GM18858 (cell line): ENCODE measurements around the gene POLR3A.

Source experiments
- ATAC-seq: cut with Tn5 transposase; IDR thresholded peaks from one replicate; pipeline ENCODE4 v1.9.1; 2021; ENCODE audit not compliant: unreplicated experiment

Gene POLR3A

DNA sequence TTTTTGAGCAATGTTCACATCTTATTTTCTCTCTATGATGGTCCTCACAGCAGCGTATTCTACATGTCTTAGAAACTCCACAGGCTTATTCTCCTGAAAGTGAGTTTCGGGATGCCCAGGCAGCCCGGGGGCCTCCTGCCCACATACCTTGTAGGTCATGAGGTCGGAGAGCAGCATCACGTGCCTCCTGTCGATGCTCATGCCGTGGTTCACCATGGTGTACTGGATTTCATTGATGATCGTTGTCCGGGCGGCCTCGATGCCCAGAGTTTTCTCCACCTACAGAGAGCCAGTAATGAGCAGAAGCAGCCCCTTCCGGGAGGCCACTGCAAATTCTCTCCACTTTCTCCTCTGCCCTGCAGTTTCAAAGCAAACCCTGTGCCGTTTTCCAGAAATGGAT, 48.0 kb downstream of the POLR3A start:
- ATAC-seq = no peak

DNA sequence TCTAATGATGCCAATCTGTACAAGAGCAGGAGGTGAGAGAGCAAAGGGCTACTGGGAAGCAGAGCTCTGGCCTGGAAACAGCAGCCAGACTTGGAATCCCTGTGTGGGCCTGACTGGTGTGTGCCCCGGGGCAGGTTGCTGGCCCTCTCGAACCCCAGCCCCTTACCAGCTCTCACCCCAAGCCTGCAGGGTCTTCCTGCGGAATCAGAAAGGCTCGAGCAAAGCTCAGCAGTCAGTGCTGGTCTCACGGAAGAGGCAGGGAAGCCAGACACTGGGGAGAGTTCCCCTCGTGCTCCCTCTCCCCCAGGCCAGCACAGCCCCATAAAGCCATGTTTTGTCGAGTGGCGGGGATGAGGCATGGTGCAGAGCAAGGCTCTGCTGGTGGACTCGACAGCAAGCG, 50.1 kb downstream of the POLR3A start:
- no peak for ATAC-seq

DNA sequence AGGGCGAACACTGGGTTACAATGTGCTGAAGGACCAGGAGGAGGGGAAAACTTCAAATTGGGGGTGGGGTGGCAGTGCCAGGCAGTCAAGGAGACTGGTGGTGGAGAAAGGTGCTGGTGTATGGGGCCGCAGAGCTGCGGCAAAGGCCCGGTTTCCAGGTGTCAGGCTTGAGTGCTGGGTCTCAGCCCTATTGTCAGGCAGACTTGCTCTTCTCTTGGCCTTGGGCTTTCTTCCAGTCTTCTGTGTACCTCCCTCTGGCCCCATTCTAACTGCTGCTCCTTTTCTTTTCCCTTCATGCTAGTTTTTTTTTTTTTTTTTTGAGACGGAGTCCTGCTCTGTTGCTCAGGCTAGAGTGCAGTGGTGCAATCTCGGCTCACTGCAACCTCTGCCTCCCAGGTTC, 51.0 kb downstream of the POLR3A start:
- ATAC-seq = no peak

DNA sequence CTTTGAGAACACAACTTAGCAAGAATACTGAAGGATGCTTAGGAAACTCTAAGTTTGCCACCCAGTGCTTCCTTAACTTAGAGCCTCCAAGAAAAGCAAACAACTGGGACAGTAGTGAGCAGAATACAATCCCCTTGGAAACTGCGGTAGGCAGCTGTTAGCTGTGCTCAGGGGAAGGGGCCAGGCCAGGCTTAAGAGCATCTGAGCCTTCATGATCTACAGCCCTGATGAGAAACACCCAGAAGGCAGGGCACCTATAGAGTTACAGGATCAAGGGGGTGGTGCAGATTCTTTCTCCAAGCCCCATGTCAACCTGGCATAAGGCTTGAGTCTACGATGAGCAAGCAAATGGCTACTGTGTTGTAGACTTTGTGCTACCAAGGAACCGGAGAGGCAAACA, 51.4 kb downstream of the POLR3A start:
- no peak for ATAC-seq

DNA sequence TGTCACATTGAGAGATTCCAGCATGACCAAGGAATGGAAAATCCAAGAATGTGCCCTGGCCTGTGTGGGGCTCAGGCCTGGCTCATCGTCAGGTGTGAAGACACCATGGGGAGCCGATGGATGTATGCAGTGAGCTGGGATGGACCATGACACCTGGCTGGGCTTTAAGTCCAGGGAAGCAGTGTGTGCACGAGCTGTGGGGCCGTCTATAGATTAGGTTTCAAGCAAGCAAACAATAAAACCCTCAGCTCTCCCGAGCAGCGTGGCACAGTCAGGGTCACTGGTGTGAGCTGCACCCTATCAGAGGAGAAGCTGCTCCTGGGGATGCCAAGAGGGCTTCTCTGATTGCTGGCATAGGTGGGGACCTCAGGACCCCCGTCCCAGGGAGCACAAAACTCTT, 52.3 kb downstream of the POLR3A start:
- no peak for ATAC-seq

DNA sequence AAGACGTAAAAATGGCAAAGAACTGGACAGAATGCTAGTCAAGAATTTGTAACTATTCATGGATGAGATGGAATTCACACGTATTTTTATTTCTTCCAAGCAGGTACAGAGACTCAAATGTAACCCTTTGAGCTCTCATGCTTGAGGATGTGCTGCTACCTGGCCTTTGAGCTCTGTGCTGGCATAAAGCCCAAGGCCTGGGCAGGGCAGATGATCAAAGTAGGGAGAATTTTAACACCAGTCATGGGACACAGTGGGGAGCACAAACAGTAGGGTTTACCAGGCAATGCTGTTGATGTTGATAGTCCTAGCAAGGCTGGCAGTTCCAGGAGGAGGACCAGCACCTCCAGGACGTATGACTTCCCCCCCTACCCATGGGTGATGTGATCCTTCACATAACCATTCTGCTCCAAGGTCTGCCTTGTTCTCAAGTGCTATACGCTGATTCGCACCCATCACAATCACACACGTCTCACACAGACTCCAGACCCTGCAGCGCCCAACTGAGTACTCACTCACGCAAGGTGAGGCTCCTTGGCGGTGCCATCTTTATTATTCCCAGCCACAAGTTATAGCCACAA, 54.1 kb downstream of the POLR3A start:
- no peak for ATAC-seq

DNA sequence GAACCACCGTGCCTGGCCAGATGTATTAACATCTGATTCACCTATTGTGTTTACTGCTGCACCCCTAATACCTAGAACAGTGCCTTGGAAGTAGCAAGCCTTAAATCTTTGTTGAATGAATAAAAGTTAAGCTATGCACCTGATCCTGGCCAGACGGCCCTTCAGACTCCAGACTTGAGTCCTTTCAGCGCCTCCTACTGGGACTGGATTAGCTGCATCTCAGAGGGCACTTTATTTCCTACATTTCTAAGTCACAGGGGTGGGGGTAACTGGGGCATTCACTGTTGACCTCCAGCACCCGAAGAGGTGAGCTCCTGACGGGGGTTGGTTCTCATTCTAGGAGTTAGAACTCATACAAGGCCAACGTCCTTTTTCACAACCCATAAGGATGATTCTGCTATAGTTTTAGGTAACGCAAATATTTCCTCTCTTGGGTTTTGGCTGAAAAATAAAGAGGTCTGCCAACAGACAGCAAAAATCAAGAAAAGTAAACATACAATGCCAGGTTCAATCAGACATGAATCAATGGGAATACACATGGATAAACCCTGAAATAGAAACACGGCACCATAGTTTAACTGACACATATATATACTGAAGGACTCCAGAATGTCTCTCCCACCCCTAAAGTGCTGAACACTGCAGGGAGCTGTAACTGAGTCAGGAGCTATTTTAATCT, 54.8 kb downstream of the POLR3A start:
- ATAC-seq = no peak

DNA sequence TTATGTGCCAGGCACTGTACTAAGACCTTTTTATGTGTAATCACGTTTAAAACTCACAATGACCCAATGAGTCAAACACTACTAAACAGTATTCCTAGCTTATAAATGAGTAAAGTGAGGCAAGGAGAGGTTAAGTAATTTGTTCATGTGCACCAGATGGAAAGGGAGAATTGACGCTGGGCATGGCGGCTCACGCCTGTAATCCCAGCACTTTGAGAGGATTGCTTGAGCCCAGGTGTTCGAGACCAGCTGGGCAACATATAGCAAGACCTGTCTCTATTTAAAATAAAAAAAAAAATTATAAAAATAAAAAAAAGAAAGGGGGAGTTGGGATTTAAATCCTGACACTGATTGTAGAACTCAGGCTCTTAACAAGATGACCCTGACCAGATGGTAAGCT, 56.0 kb downstream of the POLR3A start:
- ATAC-seq = no peak

DNA sequence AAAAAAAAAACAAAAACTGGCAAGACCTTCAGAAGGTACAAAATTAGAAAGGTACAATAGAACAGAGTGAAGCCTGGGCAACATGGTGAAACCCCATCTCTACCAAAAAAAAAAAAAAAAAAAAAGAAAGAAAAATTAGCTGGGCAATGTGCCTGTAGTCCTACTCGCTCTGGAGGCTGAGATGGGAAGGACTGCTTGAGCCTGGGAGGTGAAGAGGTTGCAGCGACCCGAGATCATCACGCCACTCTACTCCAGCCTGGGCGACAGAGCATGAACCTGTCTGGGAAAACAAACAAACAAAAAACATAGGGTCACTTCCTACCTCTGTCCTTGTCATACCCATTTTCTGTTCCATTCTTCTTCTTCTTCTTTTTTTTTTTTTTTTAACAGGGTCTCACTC, 57.2 kb downstream of the POLR3A start:
- ATAC-seq = no peak

DNA sequence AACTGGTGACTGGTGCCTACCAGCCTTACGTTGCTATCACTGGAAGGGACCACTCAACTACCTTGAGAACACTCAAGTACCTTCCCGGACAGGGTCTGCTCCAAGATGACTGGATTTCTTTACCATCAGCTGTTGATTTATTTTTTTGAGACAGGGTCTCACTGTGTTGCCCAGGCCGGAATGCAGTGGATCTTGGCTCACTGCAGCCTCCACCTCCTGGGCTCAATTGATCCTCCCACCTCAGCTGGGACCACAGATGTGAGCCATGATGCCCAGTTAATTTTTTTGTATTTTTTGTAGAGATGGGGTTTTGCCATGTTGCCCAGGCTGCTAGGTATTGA, 57.5 kb downstream of the POLR3A start:
- no peak for ATAC-seq

DNA sequence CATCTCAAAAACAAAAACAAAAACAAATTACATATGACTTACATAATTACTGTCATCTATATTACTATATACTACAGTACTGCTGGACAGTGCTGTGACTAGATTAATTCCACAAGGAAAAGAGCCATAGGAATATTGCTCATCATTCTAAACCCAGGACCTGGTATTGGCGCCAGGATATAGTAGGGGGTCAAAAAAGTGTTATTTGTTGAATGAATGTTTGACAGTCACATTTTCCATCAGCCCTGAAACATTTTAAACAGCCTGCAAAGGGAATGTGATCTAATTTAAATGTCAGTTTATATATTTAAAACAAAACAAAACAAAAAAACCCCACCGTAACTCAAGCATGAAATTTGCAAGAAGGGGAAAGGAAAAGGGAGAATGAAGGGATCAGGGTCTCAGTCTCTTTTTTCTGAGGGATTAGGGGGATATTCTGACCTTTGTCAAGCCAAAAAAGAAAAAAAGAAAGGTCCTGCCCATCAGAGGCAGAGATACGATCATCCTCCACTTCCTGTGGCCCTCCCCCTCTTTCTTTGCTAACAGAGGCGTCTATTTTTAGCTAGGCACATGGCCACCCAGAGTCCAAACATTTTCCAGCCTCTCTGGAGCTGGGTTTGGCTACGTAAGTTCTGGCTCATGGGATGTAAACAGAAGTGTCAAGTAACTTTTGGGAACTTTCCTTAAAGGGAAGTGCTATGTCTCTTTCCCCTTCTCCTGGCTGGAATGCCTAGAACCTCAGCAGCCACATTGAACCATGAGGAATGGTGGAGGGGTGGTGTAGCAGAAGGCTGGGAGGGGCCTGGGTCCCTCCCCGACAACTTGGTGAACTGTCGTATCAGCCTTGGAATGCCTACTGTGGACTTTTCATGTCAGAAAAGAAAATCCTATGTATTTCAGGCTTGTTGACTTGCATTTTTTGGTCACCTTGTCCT, 58.2 kb downstream of the POLR3A start:
- ATAC-seq = no peak

DNA sequence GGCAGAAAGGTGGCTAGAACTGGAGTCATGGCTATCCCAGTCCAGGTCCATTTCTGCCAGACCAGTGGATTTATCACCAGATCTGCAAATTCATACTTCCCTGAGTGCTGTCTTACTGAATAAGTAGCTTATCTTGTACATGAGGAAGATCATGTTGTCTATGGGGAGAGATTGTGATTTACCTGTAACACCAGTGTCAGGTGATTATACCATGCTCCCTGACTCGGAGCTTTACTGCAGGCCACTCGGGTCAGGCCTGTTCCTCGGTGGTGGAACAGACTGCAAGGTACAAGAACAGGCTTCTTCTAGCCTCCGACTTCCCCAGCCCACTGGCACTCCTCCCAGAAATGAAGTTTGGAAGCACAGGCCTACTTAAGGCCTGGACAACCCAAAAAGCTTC, 60.2 kb downstream of the POLR3A start:
- ATAC-seq = no peak

DNA sequence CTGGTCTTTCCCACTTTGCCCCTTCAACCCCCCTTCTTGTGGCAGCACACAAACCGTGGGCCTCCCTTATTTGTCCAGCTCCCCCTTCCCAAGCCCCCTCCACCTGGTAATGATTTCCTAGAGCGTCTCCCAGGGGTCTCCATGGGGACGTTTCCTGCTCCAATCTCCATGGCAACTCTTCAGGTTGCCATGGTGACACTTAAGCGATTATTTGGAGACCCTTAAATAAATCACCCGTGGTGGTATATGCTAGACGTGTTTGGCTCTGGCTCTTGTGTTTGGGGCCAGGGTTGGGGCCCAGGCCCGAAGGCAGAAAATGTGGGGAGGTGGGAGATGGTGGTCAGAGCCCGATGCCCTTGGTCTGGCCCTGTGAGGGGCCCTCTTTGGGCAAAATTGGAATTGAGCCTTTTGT, 61.7 kb downstream of the POLR3A start:
- no peak for ATAC-seq

DNA sequence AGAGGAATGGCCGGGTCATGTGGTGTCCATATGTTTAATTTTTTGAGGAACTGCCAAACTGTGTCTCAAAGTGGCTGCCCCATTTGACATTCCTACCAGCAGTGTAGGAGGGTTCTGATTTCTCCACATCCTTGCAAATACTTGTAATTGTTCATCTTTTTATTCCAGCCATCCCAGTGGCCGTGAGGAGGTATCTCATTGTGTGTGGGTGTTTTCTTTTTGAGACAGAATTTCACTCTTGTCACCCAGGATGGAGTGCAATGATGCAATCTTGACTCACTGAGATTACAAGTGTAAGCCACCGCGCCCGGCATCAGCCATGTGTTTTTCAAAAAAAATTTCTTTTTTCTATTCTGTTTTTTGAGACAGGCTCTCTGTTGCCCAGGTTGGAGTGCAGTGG, 64.0 kb downstream of the POLR3A start:
- ATAC-seq = no peak

DNA sequence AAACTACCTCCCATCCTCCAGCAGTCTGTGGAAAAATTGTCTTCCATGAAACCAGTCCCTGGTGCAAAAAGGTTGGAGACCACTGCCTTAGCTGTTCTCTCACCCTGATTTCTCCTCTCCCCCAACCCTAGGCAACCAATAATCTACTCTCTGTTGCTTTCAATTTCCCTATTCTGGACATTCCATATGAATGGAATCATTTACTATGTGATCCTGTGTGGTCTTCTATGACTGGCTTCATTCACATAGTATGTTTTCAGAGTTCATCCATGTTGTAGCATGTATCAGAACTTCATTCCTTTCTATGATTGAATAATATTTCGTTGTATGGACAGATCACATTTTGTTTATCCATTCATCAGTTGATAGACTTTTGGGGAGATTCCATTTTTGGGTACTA, 64.5 kb downstream of the POLR3A start:
- ATAC-seq = no peak

DNA sequence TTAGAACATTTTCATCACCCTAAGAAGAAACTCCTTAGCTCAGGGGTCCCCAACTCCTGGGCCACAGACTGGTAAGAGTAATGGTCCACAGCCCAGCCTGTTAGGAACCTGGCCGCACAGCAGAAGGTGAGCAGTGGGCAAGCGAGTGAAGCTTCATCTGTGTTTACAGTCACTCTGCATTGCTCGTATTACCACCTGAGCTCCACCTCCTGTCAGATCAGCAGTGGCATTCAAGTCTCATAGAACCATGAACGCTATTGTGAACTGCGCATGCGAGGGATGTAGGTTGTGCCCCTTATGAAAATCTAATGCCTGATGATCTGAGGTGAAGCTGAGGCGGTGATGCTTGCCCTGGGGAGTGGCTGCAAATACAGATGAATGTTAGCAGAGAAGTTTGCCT, 65.4 kb downstream of the POLR3A start:
- no peak for ATAC-seq

DNA sequence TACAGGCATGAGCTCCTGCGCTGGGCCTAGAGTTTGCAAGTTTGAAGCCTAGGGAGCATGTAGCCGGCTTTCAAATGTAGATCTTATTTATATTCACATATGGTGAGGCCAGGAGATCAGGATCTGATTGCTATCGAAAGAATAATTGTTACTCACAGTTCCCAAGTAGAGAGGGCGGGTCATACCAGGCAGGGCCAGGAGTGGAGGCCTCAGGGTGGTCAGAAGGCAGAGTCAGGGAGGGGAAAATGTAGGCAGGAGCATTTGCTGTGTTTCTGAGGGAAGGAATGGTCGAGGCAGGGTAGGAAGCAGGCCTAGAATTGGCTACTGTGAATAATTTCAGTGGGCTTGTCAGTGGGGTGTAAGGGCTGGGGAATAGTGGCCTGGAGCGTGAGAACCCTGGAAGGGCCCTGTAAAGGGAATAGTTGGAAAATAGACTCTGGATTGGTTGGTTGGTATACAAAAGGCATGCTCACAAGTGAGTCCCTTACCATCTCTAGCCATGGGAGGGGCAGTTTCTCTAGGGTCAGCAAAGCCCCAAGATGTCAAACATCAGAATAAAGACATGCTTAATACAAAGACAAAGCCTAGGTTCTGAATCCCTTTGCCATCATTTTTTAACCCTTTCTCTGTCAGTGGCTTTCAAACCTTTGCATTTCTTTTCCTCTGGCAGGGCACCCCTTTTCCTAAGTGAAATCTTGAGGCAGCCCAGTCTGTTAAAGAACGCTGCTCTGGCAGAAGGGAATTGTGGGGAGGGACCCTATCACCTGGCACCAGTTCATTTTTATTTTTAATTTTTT, 66.8 kb downstream of the POLR3A start:
- ATAC-seq = no peak

DNA sequence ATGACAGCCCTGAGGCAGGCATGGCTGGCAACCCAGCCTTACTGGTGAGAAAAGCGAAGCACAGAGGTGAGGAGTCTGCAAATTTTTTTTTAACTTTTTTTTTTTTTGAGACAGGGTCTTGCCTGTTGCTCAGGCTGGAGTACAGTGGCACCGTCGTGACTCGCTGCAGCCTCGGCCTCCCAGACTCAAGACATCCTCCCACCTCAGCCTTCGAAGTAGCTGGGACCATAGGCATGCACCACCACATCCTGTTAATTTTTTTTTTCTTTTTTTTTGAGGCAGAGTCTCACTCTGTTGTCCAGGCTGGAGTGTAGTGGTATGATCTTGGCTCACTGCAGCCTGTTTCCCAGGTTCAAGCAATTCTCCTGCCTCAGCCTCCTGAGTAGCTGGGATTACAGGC, 67.6 kb downstream of the POLR3A start:
- no peak for ATAC-seq

DNA sequence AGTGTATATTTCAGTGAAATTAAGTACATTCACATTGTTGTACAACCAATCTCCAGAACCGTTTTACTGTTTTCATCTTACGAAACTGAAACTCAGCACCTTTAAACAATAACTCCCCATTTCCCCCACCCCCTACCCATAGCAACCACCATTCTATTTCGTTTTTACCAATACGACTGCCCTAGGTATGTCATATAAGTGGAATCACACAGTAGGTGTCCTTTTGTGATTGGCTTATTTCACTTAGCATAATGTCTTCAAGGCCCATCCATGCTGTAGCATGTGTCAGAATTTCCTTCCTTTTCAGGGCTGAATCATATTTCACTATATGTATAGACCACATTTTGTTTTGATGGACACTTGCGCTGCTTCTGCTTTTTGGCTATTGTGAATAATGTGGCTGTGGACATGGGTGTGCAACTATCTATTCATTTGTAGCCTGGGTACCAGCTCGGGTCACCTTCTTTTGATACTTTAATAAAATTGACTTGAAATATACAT, 68.4 kb downstream of the POLR3A start:
- ATAC-seq = no peak

DNA sequence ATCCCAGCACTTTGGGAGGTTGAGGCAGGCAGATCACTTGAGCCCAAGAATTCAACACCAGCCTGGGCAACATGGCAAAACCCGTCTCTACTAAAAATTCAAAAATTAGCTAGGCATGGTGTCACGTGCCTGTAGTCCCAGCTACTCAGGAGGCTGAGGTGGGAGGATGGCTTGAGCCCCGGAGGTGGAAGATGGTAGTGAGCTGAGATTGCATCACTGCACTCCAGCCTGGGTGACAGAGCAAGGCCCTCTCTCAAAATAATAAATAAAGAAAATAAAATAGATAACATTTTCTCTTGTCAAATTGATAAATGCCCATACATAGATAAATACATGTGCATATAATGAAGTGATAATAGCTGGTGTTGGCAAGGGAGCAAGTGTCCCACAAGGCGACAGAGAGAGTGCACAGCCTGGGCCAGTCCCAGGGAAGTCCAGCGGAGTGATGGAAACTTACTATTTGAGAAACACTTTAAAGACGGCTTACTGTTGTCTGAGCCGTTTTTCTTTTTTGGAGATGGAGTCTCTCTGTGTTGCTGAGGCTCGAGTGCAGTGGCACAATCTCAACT, 69.3 kb downstream of the POLR3A start:
- ATAC-seq = no peak

DNA sequence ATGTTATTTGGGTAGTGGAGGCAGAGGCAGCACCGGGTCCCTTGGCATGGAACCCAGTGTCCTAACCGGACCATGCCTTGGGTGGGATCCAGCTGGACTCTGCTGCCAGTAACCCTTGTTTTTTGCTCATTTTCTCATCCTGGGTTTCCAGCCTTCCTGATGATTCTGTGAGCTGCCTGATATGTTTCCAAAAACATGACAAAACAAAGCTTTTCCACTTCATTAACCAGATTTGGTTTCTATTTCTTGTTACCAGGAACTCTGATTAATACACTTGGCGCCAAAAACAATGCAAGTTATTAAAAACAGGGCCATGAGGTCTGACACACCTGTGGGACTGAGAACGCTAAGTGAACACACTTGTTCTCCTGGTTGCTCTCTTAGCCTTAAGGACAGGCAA, 69.9 kb downstream of the POLR3A start:
- no peak for ATAC-seq
